ENCODE measurements around the gene MBP.
"Not testable (repeated sequence)": the region's sequence is repeated elsewhere in the genome, so short reads cannot be mapped to it uniquely, and the experiment has no call there.

The MBP gene

DNA sequence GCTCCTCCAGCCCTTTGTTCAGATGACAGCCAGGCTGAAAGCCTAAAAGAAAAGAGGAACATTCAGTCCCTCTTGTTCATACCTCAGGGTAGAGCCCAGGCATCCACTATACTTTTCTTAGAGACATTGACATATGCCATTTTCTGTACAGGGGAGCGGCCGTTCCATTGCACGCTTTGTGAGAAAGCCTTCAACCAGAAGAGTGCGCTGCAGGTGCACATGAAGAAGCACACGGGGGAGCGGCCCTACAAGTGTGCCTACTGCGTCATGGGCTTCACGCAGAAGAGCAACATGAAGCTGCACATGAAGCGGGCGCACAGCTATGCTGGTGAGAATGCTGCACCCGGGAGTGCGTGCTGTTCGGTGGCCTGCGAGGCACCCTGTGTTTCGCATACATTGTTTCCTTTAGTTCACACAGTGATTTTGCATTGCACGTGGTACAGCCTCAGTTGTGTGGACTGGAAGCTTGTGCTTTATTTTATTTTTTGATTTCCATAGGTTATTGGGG, 172.0 kb downstream of the MBP start:
- H3K9me3 Mint-ChIP-seq: no peaks in the 10 kb centered on the region
- ATAC-seq (ENCODE audit: low read depth) (peak; percentile 37), DNase-seq (ENCODE audit: low spot score in 2 of 2) (no peak)
- H3K36me3 Mint-ChIP-seq: peaks cover 16% of the 10 kb centered on the region
- H3K4me1 Mint-ChIP-seq: peaks cover 30% of the 10 kb centered on the region
- H3K4me3 Mint-ChIP-seq: no peak overlapping the region
- no peaks in the 10 kb centered on the region for H3K27me3 Mint-ChIP-seq
- H3K27ac Mint-ChIP-seq: peak overlapping the region; percentile 82

DNA sequence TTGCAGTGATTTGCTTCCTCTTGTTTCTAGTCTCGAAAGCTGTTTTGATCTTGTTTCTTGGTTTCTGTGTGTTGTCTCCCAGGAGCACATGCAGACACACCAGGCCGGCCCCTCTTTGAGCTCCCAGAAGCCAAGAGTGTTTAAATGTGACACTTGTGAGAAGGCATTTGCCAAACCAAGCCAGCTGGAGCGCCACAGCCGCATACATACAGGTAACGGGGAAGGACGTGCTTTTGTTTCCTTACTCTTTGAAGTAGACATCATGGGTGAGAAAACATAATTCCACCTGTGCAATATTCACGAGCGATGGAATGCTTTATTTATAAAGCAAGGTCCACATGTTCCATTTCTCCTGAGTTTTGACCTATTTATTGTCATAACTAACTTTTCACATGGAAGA, 173.0 kb downstream of the MBP start:
- ATAC-seq (ENCODE audit: low read depth) (no peak), DNase-seq (ENCODE audit: low spot score in 2 of 2) (no peak)
- H3K27me3 Mint-ChIP-seq: no peaks in the 10 kb centered on the region
- peaks cover 16% of the 10 kb centered on the region for H3K36me3 Mint-ChIP-seq
- no peak overlapping the region for H3K27ac Mint-ChIP-seq
- no peaks in the 10 kb centered on the region for H3K9me3 Mint-ChIP-seq
- H3K4me1 Mint-ChIP-seq: peaks cover 30% of the 10 kb centered on the region
- H3K4me3 Mint-ChIP-seq: no peak overlapping the region

DNA sequence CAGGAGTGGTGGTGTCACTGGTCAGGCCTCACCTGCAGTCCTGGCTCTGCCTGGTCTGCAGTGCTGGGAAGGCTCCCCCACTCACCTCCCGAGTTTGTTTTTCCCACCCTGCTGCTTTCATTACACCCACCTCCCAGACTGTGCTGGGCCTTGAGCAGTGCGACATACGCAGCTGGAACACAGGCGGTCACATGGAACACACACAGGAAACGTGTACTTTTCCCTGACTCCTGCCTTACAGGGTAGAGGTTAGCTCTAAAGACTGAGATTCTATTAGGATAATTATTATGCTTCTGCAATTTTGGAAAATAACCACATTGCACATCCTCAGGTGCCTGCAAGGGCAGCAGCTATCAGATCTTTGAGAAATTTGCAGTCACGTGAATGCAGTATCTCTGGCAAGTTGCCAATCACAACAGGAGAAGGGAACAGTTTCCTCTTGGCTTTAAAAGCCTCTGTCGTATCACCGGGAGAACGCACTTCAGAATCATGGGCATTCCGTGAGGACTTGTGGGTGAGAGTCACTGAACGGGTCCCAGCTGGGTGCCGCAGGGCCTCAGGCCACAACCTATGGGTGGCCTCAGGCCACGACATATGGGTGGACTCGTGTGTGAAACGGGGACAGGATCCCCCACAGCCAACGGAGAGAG, 173.8 kb downstream of the MBP start:
- Mint-ChIP-seq H3K4me3 (no peak overlapping the region), H3K36me3 (peaks cover 16% of the 10 kb centered on the region)

DNA sequence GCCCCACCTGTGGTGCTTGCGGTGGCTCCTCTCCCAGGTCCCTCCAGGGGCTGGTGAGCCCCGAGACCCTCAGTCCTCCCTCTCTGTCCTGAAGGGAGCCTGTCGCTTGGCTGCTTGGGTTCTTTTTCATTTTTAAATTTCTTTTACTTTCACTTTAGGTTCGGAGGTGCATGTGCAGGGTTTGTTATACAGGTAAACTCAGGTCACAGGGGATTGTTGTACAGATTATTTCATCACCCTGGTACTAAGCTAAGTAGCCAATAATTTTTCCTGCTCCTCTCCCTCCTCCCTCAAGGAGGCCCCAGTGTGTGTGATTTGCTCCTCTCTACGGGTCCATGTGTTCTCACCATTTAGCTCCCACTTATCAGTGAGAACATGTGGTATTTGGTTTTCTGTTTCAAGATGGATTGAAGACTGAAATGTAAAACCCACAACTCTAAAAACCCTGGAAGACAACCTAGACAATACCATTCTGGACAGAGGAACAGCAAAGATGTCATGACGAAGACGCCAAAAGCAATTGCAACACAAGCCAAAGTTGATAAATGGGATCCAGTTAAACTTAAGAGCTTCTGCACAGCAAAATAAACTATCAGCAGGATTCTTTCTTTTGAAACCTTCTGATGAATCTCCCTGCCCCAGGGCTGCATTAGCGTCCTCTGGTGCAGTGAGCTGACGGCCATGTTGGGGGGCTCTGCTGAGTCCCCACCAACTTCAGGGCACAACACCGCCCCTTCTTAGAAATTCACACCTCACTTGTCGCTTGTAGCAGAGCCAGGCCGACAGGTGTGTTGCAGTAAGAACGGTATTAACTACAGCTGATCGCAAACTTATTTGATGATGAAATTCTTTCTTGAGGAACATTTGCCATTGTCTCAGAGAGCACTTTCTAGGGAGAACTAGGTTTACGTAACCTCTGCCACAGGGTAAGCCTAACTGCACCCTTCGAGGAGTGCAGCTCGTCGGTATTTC, 174.9 kb downstream of the MBP start:
- no peak overlapping the region for H3K4me3 Mint-ChIP-seq
- no peaks in the 10 kb centered on the region for H3K9me3 Mint-ChIP-seq
- no peaks in the 10 kb centered on the region for H3K27me3 Mint-ChIP-seq
- no peak for DNase-seq (ENCODE audit: low spot score in 2 of 2)
- no peak overlapping the region for H3K27ac Mint-ChIP-seq
- no peak for ATAC-seq (ENCODE audit: low read depth)
- peaks cover 18% of the 10 kb centered on the region for H3K36me3 Mint-ChIP-seq
- H3K4me1 Mint-ChIP-seq: peaks cover 16% of the 10 kb centered on the region

More for the DNA sequence above, 173.8 kb downstream of the MBP start:
- no peak for DNase-seq (ENCODE audit: low spot score in 2 of 2)
- ATAC-seq (ENCODE audit: low read depth): no peak
- H3K9me3 Mint-ChIP-seq: no peaks in the 10 kb centered on the region
- H3K27me3 Mint-ChIP-seq: no peaks in the 10 kb centered on the region
- peaks cover 27% of the 10 kb centered on the region for H3K4me1 Mint-ChIP-seq
- H3K27ac Mint-ChIP-seq: no peak overlapping the region

DNA sequence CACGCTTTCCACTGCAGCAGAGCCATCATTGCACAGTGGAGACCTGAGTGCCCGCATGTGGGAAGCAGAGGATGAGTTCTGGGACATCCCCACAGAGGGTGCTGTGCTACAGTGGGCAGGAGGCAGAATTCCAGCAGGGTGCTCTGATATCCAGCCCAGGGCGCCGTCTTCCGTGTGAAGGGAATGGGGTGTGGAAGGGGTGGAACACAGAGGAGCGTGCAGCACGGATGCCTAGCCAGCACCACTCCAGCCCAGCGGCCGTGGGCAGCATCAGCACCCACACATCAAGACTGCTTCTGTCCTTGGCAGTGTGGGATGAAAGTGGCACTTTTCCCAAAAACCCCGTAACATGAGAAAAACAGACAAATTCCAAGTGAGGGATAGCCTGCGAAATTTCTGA, 175.9 kb downstream of the MBP start:
- H3K27ac Mint-ChIP-seq: no peak overlapping the region
- H3K36me3 Mint-ChIP-seq: peaks cover 16% of the 10 kb centered on the region
- no peaks in the 10 kb centered on the region for H3K9me3 Mint-ChIP-seq
- H3K4me1 Mint-ChIP-seq: peaks cover 8% of the 10 kb centered on the region
- ATAC-seq (ENCODE audit: low read depth) (no peak), DNase-seq (ENCODE audit: low spot score in 2 of 2) (no peak)
- H3K27me3 Mint-ChIP-seq: no peaks in the 10 kb centered on the region
- H3K4me3 Mint-ChIP-seq: no peak overlapping the region

DNA sequence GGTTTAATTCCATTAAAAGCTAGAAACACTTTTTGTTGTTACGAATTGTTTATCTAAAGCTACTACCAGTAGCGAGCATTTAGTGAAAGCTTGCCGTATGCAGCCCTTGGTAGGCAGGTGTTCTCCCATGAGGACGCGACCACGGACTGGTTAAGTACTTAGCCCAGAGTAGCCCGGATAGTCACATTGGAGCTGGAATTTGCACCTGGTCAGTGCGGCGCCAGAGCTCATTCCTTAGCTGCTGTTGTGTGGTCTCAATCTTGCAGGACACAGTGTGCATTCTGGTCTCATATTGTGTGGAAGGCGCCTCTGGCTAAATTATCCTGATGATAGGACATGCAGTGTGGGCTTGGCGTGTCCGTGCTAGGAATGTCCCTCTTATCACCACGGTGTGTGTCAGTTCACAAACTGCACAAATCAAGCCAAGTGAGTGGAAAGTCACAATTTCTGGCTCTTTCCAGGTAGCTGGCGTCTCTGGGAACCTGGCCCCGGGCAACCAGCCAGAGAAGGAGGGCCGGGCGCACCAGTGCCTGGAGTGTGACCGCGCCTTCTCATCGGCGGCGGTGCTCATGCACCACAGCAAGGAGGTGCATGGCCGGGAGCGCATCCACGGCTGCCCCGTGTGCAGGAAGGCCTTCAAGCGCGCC, 176.9 kb downstream of the MBP start:
- Mint-ChIP-seq H3K27ac (no peak overlapping the region), H3K4me3 (no peak overlapping the region), H3K4me1 (peaks cover 3% of the 10 kb centered on the region), H3K9me3 (no peaks in the 10 kb centered on the region), H3K27me3 (no peaks in the 10 kb centered on the region), H3K36me3 (peaks cover 16% of the 10 kb centered on the region)
- no peak for DNase-seq (ENCODE audit: low spot score in 2 of 2)
- no peak for ATAC-seq (ENCODE audit: low read depth)

DNA sequence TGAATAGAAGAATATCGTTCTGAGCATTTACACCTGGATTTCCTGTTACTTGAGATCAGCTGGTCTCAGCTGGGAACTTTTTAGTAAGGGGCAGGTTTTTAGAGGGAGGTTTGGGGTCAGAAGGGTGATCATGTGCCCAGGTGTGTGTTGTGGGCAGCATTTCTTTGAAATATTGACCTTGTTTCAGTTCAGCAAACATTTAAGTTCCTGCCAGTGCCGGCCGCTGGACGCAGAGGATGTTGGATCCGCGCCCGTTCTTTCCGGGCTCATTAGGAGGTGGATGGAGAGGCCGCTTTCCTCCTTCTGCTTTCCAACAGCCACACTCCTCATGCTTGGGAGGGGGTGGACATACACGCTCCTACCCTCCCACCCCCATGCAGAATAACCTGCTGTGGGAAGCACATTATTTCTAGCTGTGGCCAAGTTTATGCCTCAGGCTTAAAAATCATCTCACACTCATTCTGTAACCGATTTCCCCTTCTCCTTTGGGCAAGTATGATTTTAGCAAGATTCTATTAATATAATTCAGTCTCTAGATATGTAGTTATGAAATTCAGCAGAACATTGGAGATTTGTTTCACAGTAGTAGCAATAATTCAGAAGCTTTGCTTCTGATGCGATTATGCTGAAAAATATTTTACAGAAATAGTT, 178.9 kb downstream of the MBP start:
- H3K4me3 Mint-ChIP-seq: no peak overlapping the region
- H3K9me3 Mint-ChIP-seq: no peaks in the 10 kb centered on the region
- no peak for ATAC-seq (ENCODE audit: low read depth)
- peaks cover 3% of the 10 kb centered on the region for H3K4me1 Mint-ChIP-seq
- H3K36me3 Mint-ChIP-seq: peaks cover 14% of the 10 kb centered on the region
- DNase-seq (ENCODE audit: low spot score in 2 of 2): no peak
- H3K27ac Mint-ChIP-seq: no peak overlapping the region
- H3K27me3 Mint-ChIP-seq: no peaks in the 10 kb centered on the region

DNA sequence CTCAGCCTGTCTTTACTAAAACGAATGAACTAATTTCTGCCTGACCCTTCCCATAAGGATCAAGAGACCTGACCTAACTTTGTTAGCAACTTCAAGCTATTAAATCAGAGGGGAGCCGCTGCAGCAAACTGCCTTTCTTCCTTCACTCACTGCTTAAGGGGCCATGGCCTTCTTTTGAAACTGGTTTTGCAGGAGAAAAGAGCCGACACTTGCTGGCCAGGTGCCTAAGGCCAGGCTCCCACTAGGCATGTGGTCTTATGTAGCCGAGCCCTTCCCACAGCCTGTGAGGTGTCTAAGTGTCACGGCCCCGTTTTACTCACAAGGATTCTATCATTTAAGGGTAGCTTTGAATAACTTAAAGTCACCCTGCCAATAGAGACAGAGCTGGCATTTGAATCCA, 179.4 kb downstream of the MBP start:
- Mint-ChIP-seq H3K36me3 (peaks cover 19% of the 10 kb centered on the region), H3K27ac (no peak overlapping the region), H3K9me3 (no peaks in the 10 kb centered on the region), H3K4me3 (no peak overlapping the region), H3K4me1 (peaks cover 3% of the 10 kb centered on the region), H3K27me3 (no peaks in the 10 kb centered on the region)
- DNase-seq (ENCODE audit: low spot score in 2 of 2) (no peak), ATAC-seq (ENCODE audit: low read depth) (no peak)

DNA sequence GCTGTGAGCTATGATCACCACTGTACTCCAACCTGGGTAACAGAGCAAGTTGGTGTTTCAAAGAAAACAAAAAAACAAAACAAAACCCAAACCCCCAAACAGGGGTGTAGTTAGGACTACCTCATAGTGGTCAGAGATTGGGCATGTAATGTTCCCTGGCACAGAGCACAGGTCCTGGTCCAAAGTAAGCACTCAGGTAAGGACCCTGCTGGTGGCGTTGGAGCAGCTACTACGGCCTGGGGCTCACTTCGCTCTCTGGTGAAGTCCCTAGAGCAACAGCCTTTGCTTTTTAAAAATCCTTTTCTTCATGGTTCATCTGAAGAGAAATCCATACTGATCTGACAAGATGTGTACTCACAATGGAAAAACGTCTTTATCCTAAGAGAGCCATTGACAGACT, 179.8 kb downstream of the MBP start:
- H3K27me3 Mint-ChIP-seq: no peaks in the 10 kb centered on the region
- no peak for DNase-seq (ENCODE audit: low spot score in 2 of 2)
- peaks cover 3% of the 10 kb centered on the region for H3K4me1 Mint-ChIP-seq
- no peaks in the 10 kb centered on the region for H3K9me3 Mint-ChIP-seq
- no peak overlapping the region for H3K4me3 Mint-ChIP-seq
- H3K27ac Mint-ChIP-seq: no peak overlapping the region
- ATAC-seq (ENCODE audit: low read depth): no peak
- peaks cover 20% of the 10 kb centered on the region for H3K36me3 Mint-ChIP-seq

DNA sequence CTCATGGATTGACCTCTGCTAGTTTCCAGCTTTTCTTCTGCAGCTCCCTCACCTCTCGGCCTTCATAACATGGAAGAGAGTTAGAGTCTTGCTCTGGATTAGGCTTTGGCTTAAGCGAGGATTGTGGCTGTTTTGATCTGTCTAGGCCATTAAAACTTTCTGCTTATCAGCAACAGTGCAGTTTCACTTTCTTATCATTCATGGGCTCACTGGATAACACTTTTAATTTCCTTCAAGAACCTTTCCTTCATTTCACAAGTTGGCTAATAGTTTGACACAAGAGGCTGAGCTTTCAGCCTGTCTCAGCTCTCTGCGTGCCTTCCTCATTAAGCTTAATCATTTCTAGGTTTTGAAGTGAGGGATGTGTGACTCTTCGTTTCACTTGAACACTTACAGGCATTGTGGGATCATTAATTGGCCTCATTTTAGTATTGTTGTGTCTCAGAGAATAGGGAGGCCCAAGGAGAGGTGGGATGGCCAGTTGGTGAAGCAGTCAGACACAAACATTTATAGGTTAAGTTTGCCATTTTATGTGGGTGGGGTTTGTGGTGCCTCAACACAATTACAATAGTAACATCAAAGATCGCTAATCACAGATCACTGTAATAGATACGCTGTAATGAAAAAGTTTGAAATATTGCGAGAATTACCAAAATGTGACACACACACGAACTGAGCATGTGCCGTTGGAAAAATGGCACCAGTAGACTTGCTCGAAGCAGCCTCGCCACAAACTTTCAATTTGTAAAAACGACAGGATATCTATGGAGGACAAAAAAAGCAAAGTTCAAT, 180.9 kb downstream of the MBP start:
- H3K27ac Mint-ChIP-seq: peak overlapping the region; percentile 57

DNA sequence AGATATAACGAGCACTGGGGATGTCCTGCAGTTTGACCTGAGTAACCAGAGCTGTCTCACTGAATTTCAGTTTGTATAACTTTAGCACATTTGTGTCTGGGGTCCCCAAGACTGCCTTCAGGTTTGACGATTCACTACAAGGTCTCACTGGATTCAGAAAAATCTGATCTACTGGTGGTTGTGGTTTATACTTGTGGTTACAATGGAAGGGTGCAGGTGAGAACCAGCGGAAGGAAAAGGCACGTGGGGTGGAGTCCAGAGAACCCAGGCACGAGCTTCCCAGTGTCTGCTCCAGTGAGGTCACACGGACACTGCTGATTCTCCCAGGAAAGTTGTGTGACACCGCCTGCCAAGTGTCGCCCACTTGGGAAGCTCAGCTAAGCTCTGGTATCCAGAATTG, 184.2 kb downstream of the MBP start:
- Mint-ChIP-seq H3K4me1 (peaks cover 6% of the 10 kb centered on the region), H3K9me3 (peaks cover 4% of the 10 kb centered on the region), H3K27me3 (no peaks in the 10 kb centered on the region), H3K4me3 (no peak overlapping the region), H3K27ac (no peak overlapping the region), H3K36me3 (peaks cover 34% of the 10 kb centered on the region)
- DNase-seq (ENCODE audit: low spot score in 2 of 2): no peak
- ATAC-seq (ENCODE audit: low read depth): no peak

More for the DNA sequence above, 180.9 kb downstream of the MBP start:
- Mint-ChIP-seq H3K4me1 (peaks cover 3% of the 10 kb centered on the region), H3K9me3 (no peaks in the 10 kb centered on the region), H3K27me3 (no peaks in the 10 kb centered on the region), H3K36me3 (peaks cover 25% of the 10 kb centered on the region), H3K4me3 (no peak overlapping the region)
- no peak for ATAC-seq (ENCODE audit: low read depth)
- no peak for DNase-seq (ENCODE audit: low spot score in 2 of 2)

DNA sequence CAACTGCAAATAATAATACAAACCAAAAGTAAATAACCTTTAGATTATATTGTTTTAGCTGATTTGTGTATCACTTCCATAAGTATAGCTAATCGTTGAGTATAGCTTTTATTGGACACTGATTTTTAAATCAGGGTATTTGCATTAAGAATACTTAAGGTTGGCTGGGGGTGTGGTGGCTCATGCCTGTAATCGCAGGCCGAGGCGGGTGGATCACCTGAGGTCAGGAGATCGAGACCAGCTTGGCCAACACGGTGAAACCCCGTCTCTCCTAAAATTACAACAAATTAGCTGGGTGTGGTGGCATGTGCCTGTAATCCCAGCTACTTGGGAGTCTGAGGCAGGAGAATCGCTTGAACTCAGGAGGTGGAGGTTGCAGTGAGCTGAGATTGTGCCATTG, 188.2 kb downstream of the MBP start:
- H3K27ac Mint-ChIP-seq; H3K4me3 Mint-ChIP-seq; H3K4me1 Mint-ChIP-seq; H3K9me3 Mint-ChIP-seq; DNase-seq (ENCODE audit: low spot score in 2 of 2); ATAC-seq (ENCODE audit: low read depth); H3K27me3 Mint-ChIP-seq: not testable (repeated sequence)
- peaks cover 25% of the 10 kb centered on the region for H3K36me3 Mint-ChIP-seq
